ENCODE results near the gene PRTG. TPM values are rescaled to one million over a fixed set of nuclear protein-coding genes. Genes with fewer than 3 reads are reported as not detected.

Gene PRTG
- polyA plus RNA-seq, 3 donors, result not detected

DNA sequence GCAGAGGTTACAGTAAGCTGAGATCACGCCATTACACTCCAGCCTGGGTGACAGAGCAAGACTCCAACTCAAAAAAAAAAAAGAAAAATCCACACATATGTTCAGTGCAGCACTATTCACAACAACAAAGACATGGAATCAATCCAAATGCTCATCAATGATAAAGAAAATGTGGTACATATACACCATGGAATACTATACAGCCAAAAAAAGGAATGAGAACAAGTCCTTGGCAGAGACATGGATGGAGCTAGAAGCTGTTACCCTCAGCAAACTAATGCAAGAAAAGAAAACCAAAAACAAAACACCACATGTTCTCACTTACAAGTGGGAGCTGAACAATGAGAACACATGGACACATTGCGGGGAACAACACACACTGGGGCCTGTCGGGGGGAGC lies 180.4 kb downstream of the PRTG start:
- Histone ChIP-seq H3K4me3 (replicated peaks in 1 of 3; ENCODE audit: low read depth in 2 of 3, low read length in 3 of 3) (no peak overlapping the region), H3K36me3 (replicated peaks in 1 of 2; ENCODE audit: control insufficient read depth in 1 of 2, insufficient read depth in 2 of 2, low read length in 2 of 2) (no peaks in the 10 kb centered on the region), H4K20me1 (ENCODE audit: insufficient read depth, low read length) (no peaks in the 10 kb centered on the region), H3K4me1 (ENCODE audit: control insufficient read depth in 1 of 2, insufficient read depth in 2 of 2, low read length in 2 of 2) (no peaks in the 10 kb centered on the region), H3K4me2 (replicated peaks; ENCODE audit: extremely low read depth, low read length, poor library complexity, severe bottlenecking) (no peak overlapping the region), H3K27ac (ENCODE audit: low read depth in 1 of 2, low read length in 2 of 2) (no peak overlapping the region), H3K27me3 (ENCODE audit: control insufficient read depth in 2 of 2, insufficient read depth in 2 of 2, low read length in 2 of 2) (no peaks in the 10 kb centered on the region), H3K9me3 (replicated peaks in 1 of 2; ENCODE audit: control insufficient read depth in 1 of 2, insufficient read depth in 1 of 2, low read length in 2 of 2) (peaks cover 0 to 3% of the 10 kb centered on the region in 2 donors), H3K79me2 (ENCODE audit: insufficient read depth, low read length) (no peaks in the 10 kb centered on the region), H2AFZ (ENCODE audit: insufficient read depth, low read depth, low read length, poor library complexity, severe bottlenecking) (no peak overlapping the region), H3K9ac (ENCODE audit: insufficient read depth, low read length, poor library complexity, severe bottlenecking) (no peak overlapping the region)
- no peak for DNase-seq
- TF ChIP-seq, protein P1, sequence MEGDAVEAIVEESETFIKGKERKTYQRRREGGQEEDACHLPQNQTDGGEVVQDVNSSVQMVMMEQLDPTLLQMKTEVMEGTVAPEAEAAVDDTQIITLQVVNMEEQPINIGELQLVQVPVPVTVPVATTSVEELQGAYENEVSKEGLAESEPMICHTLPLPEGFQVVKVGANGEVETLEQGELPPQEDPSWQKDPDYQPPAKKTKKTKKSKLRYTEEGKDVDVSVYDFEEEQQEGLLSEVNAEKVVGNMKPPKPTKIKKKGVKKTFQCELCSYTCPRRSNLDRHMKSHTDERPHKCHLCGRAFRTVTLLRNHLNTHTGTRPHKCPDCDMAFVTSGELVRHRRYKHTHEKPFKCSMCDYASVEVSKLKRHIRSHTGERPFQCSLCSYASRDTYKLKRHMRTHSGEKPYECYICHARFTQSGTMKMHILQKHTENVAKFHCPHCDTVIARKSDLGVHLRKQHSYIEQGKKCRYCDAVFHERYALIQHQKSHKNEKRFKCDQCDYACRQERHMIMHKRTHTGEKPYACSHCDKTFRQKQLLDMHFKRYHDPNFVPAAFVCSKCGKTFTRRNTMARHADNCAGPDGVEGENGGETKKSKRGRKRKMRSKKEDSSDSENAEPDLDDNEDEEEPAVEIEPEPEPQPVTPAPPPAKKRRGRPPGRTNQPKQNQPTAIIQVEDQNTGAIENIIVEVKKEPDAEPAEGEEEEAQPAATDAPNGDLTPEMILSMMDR (IDR thresholded peaks at IDR 0.05), result no peak
- Mint-ChIP-seq H3K27me3 (ENCODE audit: low read depth in 3 of 3) (peaks cover 0 to 5% (median 4%) of the 10 kb centered on the region in 3 donors), H3K4me1 (no peaks in the 10 kb centered on the region), H3K4me3 (no peak overlapping the region), H3K9me3 (peaks cover 3 to 20% (median 11%) of the 10 kb centered on the region in 7 donors), H3K27ac (no peak overlapping the region), H3K36me3 (no peaks in the 10 kb centered on the region)
- WGBS (ENCODE audit: insufficient coverage), result 100% methylated on average over 2 of the region's 3 CpGs
- intact Hi-C loops (cut with micrococcal nuclease), result no loop called here

Small RNA genes lying within 50 kb of the gene (small RNA-seq; reads per million reads assigned to genes)
- gene AC009997.1 (ENCODE audit: insufficient read length, low read depth), result not detected

Other genes with a start within 250 kb of the PRTG start
- gene DNAAF4, start 234.9 kb downstream of the PRTG start, polyA plus RNA-seq, result under 1 TPM; 0.58 to 0.82 (median 0.67) TPM
- gene PYGO1, start 154.8 kb downstream of the PRTG start, polyA plus RNA-seq, result not detected